ENCODE measurements around the gene CNTNAP3.
"Not testable (repeated sequence)": the region's sequence is repeated elsewhere in the genome, so short reads cannot be mapped to it uniquely, and the experiment has no call there.

CNTNAP3 gene

DNA sequence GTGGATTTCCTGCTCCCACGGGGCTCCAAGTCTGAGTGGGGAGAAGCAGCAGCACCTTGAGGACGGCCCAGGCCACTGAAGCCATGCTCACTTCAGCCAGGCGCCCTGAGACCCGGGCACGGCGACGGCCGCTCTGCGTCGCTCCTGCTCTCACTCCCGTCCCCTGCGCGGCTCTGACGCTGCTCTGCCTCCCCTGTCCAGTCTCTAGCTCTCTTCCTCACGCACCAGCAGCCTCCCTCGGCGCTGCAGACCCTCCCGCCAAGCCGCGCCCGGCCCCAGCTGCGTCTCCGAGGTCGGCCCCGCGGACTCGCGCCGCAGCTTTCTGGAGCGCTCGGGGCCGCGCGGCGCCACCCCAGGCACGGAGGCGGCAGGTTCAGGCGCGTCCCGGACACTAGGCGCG is at the start of gene CNTNAP3:
Gene CNTNAP3, minus strand, starts transcription at position 188 of the 400 bp plus-strand sequence. Its CDS starts 103 bp downstream, at position 85.
- DNase-seq = not testable (repeated sequence)

DNA sequence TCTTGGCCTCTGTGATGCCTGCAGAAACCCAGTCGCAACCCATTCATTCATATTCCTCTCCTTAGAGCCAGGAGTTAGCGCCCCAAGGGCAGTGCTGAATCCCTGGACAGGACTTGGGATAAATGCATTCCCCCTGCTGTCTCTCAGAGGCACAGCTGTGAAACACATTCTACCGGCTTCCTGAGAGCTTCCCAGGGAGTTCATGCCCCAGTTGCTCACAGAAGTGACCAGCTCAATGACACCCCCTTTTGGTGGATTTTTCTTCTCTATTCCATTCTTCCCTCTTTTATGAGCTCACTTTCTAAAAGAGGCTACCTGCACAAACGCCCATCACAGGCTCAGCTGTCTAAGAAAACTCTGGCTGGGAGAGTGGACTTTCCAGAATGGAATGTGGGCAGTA is 8.0 kb downstream of the CNTNAP3 start:
- DNase-seq = not testable (repeated sequence)

DNA sequence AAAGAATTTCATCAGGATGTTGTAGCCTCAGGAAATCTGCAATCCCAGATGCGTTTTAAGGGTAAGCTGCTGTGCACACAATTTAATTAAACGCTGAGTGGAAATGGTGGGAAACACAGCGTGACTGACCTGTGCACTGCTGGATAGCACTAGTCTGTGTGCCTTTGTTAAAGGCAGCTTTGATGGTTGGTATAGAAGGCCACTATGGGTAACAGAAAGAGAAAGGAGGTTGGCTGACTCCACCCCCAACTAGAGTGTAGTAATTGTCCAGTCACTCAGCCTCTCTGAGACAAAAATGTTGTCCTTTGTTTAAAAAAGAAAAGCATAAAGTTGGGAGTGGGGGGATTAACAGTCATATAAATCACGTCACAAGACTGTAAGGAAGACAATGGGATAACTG is 45.5 kb downstream of the CNTNAP3 start:
- DNase-seq = not testable (repeated sequence)

DNA sequence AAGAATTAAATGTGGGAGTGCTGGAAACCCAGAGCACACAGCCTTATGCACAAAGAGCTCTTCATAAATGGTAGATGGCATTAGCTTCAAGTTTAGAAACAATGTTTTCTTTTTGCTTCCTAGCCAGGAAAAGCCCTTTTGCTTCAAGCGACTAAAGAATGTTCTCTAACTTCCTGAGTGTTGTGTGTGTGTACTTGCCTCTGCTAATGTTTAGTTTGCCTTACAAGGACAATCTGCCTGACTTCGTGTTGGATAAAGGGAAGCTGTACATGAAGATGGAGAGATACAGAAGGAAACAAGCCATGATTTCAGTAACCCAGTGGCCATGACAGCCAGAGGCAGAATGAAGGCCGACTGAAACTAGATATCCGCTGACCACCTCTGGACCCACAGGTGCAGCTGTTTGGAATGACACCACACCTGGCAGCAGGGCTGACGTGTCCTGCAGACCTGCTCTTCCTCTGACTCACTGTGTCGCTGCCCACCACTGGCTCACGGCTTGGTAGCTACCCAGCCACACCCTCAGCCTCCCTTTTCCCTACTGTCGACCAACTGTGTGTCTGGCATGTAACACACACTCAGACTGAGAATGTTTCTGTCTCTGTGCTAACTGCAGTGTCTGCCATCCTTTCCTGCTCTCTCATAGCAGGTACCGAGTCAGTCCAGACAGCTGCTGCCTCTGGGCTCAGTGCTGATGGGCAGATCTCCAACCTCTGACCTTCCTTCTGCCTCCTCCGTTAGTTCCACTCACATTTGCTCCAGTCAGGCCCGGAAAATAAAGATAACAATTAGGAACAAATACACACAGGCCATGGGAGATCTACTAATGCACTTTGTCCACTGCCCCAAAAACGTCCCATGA is 55.6 kb downstream of the CNTNAP3 start:
- not testable (repeated sequence) for DNase-seq

DNA sequence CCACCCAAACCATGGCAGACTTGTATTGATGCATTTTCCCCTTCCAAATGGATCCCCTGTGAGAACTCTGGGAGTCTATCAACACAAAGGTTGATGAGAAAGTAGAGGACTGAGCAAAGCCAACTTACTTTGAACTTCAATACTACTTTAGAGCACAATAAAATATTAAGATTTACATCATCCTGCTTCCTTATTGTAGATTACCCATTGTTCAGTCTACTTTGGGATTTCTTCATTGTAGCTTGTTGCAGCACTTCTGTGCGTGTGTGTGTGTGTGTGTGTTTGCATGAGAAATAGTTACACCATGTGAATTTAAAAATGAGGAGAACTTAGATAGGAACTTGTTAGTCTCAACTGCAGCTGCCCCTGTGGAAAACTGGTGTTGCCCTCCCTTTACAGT is 72.0 kb downstream of the CNTNAP3 start:
- not testable (repeated sequence) for DNase-seq

DNA sequence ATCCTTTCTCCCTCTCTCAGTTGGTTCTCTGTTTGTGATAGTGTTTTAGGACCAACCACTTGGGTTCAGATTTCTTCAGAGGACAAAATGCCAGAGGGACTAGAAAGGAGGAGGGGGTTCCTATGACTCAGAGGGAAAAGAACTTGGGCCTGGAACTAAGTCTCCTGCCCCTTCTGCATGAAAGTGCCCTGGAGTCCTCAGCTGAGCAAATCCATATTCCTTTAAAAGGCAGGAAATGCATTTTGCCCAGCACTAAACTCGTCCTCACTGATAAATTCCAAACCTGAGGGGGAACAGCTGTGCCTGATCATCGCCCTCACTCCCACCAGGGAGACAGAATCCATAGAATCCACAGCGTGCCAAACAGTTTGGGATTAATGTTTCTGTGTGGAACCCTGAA is 78.2 kb downstream of the CNTNAP3 start:
- not testable (repeated sequence) for DNase-seq

DNA sequence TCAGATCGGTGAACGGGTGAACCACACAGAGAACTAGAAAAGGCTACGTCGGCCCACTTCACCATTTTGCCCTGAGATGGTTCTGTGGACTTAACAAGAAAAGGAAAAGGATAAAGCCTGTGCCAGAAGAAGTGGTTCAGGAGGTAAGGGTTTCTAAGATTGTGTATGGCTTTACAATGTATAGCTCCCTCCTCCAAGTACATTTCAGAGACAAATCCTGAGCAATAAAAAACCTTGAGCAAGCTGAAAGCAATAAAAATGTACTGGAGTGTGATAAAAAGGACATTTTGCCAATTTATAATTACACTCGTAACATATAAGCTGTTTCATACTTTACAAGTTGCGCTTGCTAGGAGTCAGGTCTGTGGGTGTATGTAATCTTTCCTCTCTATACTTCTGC is 81.3 kb downstream of the CNTNAP3 start:
- DNase-seq = not testable (repeated sequence)

DNA sequence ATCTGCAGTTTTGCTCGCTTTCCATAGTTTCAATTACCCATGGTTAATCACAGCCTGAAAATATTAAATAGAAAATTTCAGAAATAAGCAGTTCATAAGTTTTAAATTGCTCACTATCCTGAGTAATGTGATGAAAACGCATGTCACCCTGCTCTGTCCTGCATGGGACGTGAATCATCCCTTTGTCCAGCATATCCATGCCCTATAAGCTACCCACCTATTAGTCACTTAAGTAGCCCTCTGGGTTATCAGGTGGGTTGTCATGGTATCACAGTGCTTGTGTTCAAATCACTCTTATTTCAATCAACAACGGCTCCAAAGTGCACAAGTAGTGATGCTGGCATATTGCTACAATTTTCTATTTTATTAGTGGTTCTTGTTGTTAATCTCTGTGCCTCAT is 82.1 kb downstream of the CNTNAP3 start:
- DNase-seq = not testable (repeated sequence)

DNA sequence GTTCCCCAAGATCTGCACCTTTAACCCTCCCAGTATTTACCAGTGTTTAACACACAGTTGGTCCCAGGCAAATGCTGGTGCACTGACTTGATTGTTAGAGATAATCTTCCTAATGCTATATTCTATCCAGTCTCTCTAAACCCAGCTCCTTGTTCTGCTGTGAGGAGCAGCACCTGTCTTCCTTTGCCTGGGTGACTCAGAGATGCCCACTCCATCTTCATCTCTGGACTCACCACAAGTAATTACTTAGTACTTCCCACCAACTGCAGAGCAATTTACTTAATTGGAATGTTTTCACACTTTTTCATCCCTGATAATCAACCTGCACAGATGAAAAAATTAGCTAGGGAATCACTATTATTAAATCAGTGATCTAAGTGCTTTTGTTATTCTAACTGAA is 87.6 kb downstream of the CNTNAP3 start:
- DNase-seq = not testable (repeated sequence)

DNA sequence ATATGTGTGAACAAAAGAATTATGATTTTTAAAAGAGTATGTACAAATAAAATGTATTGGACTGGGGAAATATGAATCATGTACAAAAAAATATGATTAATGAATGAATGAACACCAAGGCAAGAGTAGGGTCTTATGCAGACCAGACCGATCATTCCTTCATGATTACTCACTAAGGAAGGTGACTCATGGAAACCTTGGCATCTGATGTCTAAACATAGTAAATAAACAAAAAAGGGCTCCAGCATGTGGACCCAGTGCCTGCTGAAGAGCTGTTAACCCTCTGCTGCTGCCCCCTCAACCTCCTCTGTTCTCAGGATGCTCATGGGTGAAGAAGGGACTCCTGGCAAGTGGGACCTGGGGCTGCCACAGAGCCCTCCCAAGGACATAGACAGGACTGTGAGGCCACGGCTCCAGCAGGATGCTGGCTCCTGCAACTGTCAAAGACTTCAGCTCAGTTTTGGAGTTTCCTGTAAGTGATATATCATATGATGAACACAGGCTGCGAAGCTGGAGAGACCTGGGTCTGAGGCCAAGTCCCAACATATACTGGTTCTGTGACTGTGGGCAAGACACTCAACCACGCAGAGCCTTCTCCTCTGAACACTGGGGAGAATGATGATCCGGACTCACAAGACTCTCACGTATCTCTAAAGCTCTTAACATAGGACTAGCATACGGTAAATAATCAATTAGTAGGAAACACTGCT is 89.8 kb downstream of the CNTNAP3 start:
- not testable (repeated sequence) for DNase-seq

DNA sequence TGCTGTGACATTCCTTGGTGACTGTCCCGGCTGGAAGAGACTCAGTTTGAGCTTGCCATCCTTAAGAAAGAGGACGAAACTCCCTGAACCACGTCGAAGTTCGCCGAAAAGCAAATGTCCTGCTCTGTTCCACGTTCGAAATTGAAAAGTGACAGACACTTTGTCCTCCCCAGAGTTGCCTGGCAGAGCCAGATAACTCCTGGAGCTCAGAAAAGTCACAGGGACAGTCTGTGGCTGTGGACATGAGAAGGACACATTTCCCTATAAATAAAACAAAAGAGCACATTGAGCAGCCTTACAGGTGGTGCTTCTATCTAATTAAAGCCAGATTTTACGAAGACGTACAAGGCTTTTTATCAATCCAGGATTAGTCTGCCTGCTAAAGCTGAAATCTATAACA is 116.6 kb downstream of the CNTNAP3 start:
- DNase-seq = not testable (repeated sequence)

DNA sequence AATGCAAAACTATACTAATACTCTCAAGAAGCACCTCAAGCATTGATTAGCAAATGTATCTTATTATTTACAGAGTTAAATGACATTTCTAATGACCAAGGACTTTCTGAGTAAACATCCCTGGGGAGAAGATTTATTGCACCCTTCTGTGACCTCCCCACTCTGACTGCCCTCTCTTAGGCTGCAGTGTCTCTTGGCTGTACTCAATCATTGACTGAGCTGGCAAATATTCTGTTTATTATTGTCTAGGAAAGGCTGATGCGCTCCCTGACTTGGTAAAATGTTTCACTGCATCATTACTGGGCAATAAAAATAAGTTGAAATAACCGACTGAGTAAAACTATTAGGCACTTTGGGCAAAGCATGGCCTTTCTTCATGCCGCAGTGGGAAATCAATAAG is 130.3 kb downstream of the CNTNAP3 start:
- DNase-seq = not testable (repeated sequence)

DNA sequence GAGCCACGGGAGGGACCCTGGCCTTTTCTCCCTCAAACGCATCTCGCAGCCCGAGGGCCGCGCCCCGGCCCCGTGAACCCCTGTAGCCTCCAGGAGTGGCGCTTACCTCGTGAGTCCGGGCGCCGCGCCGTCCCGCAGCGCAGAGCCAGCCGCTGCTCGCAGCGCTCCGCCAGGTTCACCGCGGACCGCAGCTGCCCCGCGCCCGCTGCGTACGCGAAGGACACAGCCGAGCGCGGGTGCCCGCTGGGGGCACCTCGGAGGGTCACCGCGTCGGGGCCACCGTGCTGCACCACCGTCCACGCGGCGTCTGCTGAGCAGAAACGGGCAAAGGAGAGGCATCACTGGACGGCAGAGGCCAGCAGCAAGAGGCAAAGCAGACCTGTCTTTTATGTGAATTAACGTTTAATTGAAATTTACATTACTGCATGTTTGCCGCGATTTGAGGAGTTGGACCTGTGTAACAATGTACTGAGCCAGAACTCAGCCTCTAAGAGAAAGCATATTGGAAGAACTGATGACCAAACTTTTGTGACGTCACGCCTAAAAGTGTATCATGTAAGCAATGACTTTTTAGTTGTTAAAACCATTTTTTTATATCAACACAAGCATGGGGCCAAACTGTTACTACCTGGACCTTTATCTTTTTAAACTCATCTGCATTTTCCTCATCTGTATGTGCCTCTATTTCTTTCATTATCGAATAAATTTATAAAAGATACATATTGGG is 155.0 kb downstream of the CNTNAP3 start:
- not testable (repeated sequence) for DNase-seq

DNA sequence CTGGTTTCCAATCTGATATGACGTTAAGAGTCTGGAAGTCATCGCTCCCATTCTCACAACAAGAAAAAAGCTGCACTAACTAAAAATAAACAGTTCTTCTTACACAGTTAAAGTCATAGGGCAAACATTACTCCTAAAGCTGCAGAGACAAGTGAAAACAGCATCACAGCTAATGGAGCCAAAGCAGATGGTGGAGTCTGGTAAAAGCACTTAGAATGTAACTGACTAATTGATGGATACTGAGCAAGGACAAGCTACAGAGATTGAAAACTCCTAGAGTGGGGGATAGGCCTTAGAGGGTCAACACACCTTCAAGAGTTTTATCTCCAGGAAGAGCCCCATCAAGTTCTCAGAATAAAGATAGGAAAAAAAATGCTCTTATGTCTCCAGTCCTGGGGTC is 166.6 kb downstream of the CNTNAP3 start:
- not testable (repeated sequence) for DNase-seq

DNA sequence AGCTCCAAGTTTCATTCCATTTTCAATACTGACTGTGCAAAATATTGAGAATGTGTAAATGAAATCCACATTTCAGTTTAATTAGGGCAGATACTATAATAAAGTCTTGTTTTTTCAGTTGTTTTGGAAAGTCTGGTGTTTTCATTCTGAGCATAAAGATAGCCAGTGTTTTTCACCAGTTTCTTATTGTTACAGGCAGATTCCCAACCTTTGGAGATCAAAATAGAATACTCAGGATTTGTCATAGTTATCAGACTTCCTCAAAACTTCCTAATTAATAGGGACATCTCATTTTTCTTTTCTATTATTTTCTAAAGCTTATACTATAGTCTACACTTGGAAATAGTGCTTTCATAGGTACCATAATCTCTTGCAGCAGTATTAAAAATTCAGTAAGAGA is 176.2 kb downstream of the CNTNAP3 start:
- DNase-seq = not testable (repeated sequence)

DNA sequence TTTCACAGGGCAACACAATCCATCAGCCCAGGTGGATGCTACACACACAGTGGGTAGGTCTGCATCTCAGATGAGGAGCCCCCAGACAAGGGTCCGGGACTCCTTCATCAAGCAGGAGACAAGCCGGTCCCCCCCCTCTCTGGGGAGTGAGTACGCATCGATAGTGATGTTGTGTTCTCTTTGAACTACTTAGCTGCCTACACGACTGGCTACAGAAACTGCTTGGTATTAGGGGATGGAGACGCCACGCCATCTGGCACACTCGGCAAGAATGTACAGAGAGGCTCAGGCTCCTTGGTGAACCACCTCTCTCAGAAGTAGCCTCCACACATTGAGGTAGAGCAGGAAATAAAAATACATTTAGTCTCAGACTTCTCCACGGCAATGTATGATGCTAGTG is 179.8 kb downstream of the CNTNAP3 start:
- peak; percentile 33 for DNase-seq

DNA sequence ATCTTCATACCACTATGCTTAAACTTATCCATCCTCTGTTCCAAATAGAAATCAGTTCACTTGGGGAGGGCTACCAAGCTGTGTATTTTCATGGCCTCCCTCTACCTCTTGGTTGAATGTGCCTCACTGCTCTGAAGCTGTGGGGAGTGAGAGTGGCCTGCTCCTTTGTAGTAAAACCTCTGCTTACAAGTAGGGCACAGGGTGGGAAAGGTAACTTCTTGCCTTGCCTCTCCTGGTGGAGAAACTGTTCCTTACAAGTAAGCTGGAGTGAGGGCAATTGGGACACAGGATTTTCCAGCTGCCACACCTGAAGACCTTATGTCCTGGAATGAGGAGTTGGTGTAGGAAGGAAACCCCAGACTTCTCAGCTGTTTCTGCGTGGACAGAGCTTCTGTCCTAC is 190.8 kb downstream of the CNTNAP3 start:
- not testable (repeated sequence) for DNase-seq

DNA sequence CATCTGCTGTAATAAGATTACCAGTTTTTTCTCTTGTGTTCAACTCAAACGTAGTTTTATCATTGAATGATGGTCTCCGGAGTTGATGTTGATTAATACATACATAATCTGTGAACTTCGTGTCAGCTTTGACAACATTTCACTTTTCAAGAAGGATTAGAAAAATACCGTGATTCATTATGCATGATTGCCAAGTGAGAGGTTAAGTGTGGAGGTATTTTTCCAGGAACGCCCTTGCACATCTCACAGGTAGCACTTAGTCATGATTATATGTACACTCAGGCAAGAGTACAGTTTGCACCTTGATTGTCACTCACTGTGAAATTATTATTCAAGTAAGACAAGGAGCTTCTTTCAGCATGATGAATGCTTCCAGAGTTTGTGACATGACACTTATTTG is 202.7 kb downstream of the CNTNAP3 start:
- not testable (repeated sequence) for DNase-seq

DNA sequence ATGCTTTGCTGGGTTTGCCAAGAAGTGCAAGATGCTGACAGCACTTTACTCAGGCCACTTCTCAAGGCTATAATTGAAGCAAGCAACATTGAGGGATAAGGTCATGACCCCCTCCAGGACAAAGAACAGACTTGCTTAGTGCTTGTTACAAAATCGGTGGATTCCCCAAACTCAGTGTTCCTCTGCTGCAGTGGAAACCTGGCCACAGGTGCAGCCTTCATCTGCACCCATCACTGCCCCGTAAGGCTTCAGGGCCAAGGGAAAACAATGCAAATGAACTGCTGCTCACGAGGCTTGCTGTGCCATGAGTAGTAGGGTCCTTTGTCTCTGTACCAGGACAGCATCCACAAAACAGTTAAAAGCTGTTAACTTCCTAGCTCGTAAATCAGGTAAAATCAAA is 205.4 kb downstream of the CNTNAP3 start:
- DNase-seq = not testable (repeated sequence)

DNA sequence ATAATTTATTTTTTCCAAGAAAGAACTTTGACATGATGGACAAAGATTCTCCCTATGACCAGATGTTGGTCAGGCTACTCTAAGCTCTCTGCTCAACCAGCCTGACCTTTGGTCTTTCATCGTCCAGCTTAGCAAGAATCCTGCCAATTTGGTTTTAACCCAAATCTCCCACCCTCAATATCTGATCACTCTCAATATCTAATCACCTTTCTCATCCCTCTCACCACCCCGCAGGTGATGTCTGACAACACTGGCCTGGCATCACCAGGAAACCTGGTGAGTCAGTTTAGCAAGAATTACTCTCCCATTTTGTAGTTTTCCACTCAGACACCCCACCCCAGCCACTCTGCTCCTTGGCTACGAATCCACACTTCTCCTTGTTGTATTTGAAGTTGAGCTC is 207.9 kb downstream of the CNTNAP3 start:
- not testable (repeated sequence) for DNase-seq

DNA sequence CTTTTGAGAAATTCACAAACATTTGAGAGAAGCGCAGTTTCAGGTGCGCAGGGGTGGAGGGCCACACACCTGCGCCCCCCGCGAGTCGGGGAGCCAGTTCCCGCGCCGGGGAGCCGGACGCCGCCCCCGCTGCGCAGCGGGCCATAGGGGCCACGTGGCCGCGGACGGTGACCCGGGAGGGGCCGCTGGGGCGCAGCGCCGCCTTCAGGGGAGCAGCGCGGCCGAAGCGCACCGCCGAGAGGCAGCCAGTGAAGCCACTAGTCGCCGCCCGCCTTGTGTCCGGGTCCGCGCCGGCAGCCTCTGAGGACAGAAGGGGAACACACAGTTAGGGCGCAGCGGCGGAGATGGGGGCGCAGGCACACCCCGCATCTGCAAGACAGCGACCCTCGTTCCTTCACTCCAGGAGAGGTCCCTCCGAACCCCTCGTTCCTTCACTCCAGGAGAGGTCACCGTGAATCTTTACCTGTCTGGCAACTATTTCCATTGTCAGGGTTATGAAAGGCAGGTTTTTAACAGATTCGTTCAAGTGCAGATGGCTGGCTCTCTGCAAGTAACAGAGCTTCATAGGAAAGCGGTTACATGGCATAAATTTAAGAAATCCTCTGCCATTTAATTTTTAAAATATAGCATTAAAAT is 209.2 kb downstream of the CNTNAP3 start:
- not testable (repeated sequence) for DNase-seq

DNA sequence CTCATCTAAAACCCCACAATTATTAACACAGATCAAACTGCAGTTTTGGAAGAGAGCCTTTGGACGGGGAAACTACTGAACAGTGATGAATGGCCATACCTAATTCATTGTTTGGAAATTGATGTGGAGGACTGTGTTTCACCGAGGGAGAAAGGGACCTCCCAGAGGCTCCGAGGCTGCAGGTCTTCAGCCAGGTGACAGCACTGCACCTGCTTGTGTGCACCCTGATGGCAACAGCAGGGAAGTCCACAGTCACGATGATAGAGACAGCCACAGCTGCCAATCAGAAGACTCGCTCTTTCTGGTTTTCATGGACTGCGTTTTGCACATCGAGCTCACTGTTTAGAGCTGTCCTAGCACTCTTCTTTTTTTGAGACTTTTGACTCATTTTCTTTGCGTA is 214.4 kb downstream of the CNTNAP3 start:
- DNase-seq = not testable (repeated sequence)

DNA sequence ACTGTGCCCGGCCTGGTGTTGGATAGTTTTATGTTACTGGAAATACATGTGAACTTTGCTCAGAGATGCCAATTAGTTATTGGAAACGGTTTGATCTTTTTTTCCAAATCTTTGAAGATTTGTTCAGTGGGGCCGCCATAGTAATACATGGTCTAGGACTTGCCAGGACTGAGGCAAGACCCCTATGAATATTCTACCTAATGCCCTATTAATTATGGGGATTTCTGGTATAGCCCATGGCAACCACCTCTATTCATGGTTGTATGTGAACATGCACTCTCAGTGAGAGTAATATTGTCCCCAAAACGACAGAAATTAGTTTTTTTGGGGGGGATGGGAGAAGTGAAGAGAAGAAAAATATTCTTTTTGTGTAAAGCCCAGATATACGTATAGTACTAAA is 220.3 kb downstream of the CNTNAP3 start:
- not testable (repeated sequence) for DNase-seq

All from right forelimb (tissue), 1 donor.